ENCODE data around the gene NTMT1.
"Not testable (repeated sequence)": the region's sequence is repeated elsewhere in the genome, so short reads cannot be mapped to it uniquely, and the experiment has no call there.

NTMT1 gene

DNA sequence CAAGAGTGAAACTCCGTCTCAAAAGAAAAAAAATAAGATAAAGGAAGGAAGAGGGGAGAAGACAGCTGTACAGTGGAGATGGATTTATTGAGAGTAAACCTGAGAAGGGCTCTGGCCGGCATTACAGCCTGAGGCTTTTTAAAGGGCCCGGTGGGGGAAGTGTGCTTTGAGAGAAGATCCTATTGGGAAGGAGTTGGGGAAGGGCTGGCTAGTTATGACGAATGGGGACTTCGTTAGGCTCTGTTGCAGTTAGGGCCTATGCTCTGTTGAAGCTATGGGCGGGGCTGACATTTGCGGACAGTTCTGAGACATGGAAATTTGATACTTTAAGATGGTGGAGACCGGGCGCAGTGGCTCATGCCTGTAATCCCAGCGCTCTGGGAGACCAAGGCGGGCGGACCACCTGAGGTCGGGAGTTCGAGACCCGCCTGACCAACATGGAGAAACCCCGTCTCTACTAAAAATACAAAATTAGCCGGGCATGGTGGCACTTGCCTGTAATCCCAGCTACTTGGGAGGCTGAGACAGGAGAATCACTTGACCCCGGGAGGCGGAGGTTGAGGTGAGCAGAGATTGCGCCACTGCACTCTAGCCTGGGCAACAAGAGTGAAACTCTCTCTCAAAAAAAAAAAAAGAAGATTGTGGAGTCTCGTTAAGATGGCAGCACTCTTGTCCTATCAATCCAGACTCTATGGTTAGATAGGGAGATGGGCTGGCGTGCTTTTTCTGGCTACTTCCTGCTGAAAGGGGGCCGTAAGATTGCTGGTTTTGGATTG, 38.3 kb upstream of the NTMT1 start:
- H3K9me3 ChIP-seq (ENCODE audit: severe bottlenecking), result no peaks in the 10 kb centered on the region
- no peak overlapping the region for H3K4me3 ChIP-seq (ENCODE audit: low read depth, low read length)
- H3K27me3 ChIP-seq (ENCODE audit: insufficient read depth, low read depth, severe bottlenecking), result no peaks in the 10 kb centered on the region
- DNase-seq, result no peak
- TF ChIP-seq, protein P1, sequence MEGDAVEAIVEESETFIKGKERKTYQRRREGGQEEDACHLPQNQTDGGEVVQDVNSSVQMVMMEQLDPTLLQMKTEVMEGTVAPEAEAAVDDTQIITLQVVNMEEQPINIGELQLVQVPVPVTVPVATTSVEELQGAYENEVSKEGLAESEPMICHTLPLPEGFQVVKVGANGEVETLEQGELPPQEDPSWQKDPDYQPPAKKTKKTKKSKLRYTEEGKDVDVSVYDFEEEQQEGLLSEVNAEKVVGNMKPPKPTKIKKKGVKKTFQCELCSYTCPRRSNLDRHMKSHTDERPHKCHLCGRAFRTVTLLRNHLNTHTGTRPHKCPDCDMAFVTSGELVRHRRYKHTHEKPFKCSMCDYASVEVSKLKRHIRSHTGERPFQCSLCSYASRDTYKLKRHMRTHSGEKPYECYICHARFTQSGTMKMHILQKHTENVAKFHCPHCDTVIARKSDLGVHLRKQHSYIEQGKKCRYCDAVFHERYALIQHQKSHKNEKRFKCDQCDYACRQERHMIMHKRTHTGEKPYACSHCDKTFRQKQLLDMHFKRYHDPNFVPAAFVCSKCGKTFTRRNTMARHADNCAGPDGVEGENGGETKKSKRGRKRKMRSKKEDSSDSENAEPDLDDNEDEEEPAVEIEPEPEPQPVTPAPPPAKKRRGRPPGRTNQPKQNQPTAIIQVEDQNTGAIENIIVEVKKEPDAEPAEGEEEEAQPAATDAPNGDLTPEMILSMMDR (IDR thresholded peaks at IDR 0.05; ENCODE audit: low read depth, low read length), result no peak
- no peaks in the 10 kb centered on the region for H3K36me3 ChIP-seq
- H3K27ac ChIP-seq, result no peak overlapping the region

DNA sequence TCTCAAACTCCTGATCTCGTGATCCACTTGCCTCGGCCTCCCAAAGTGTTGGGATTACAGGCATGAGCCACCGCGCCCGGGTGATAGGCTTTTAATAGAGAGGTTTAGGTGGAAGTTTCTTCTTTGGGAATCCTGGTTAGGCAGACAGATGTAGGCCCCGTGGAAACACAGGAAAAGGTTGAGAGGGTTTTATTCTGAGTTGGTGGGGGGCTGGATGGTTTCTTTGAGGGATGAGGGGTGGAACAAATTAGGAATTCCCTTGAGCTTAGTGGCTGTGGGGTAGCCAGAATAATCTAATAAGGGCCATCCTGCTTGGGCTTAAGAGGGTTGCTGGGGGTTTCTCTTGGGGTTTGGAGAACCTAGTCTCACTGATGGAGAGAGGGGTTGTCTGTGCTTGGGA, 35.5 kb upstream of the NTMT1 start:
- DNase-seq, result no peak
- no peaks in the 10 kb centered on the region for H3K36me3 ChIP-seq
- H3K4me3 ChIP-seq (ENCODE audit: low read depth, low read length), result no peak overlapping the region
- no peaks in the 10 kb centered on the region for H3K27me3 ChIP-seq (ENCODE audit: insufficient read depth, low read depth, severe bottlenecking)
- H3K27ac ChIP-seq, result no peak overlapping the region
- TF ChIP-seq, protein P1 (IDR thresholded peaks at IDR 0.05; ENCODE audit: low read depth, low read length), result no peak
- no peaks in the 10 kb centered on the region for H3K9me3 ChIP-seq (ENCODE audit: severe bottlenecking)

DNA sequence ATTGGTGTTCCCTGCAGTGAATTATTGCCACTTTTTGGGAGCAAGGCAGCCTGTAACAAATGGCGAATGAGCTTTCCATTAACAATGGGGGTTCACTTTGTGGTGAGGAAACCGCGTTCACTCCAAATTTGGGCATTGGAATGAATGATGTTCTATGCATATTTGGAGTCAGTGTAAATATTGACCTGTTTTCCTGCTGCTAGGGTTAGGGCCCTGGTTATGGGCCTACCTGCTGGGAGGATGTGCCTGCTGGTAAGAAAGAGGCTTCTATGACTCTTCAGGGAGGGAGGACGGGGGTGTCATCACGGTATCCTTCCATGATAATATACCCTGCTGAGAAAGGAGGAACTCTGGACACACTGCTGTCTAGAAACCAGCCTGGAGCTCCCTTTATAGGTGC, 34.0 kb upstream of the NTMT1 start:
- Histone ChIP-seq H3K36me3 (no peaks in the 10 kb centered on the region), H3K4me3 (ENCODE audit: low read depth, low read length) (no peak overlapping the region), H3K27ac (no peak overlapping the region), H3K9me3 (ENCODE audit: severe bottlenecking) (no peaks in the 10 kb centered on the region), H3K27me3 (ENCODE audit: insufficient read depth, low read depth, severe bottlenecking) (no peaks in the 10 kb centered on the region)
- TF ChIP-seq, protein P1 (IDR thresholded peaks at IDR 0.05; ENCODE audit: low read depth, low read length), result no peak
- DNase-seq, result no peak

DNA sequence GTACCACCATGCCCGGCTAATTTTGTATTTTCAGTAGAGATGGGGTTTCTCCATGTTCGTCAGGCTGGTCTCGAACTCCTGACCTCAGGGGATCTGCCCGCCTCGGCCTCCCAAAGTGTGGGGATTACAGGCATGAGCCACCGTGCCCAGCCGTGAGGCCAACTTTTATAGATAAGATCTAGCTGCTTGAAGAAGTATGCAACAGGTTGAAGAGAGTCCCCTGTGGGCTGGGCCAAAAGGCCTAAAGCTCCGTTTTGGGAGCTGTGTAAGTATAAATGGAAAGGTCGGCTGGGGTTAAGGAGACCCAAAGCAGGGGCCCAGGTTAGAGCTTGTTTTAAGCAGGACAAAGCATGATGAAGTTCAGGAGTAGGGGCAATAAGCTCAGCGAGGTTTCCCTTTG, 33.2 kb upstream of the NTMT1 start:
- H3K27me3 ChIP-seq (ENCODE audit: insufficient read depth, low read depth, severe bottlenecking); H3K27ac ChIP-seq; DNase-seq; H3K36me3 ChIP-seq; H3K4me3 ChIP-seq (ENCODE audit: low read depth, low read length); H3K9me3 ChIP-seq (ENCODE audit: severe bottlenecking): not testable (repeated sequence)

DNA sequence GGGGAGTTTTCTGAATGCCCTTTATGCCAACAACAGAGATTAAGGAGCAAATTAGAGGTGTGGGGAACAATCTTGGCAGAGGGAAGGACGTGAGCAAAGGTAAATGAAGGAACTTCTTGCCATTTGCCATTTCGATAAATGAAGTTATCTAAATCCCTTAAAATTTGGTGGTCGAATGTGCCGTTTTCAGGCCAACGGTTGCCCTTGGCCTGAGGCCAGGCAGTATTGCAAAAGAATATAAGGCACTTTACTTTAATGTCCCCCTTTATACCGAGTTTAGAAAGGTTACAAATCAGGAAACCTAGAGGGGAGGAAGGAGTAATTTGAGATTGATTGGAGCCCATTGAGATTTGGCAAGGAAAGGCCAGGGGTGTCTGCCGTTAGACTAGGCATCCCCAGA, 31.3 kb upstream of the NTMT1 start:
- Histone ChIP-seq H3K9me3 (ENCODE audit: severe bottlenecking) (no peaks in the 10 kb centered on the region), H3K27me3 (ENCODE audit: insufficient read depth, low read depth, severe bottlenecking) (no peaks in the 10 kb centered on the region), H3K4me3 (ENCODE audit: low read depth, low read length) (no peak overlapping the region), H3K36me3 (no peaks in the 10 kb centered on the region), H3K27ac (no peak overlapping the region)
- TF ChIP-seq, protein P1 (IDR thresholded peaks at IDR 0.05; ENCODE audit: low read depth, low read length), result no peak
- no peak for DNase-seq

DNA sequence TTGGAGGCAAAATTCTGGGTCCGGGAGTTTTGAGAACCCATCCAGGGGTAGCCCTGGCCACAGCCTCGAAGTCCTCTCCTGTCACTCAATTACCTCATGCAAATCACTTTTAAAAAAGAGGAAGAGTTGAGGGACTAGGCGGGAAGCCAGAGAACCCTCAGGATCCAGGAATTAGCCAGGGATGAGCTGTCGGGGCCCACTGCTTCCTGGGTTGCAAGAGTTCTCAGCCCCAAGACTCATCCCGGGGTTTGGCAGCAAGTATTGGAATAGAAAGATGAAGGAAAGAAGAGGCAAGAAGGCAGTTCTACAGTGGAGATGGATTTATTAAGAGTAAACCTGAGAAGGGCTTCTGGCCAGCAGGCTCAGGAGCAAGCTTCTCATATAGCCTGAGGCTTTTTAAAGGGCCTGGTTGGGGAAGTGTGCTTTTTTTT, 30.6 kb upstream of the NTMT1 start:
- no peak overlapping the region for H3K27ac ChIP-seq
- DNase-seq, result no peak
- H3K9me3 ChIP-seq (ENCODE audit: severe bottlenecking), result no peaks in the 10 kb centered on the region
- H3K27me3 ChIP-seq (ENCODE audit: insufficient read depth, low read depth, severe bottlenecking), result no peaks in the 10 kb centered on the region
- H3K36me3 ChIP-seq, result no peaks in the 10 kb centered on the region
- TF ChIP-seq, protein P1 (IDR thresholded peaks at IDR 0.05; ENCODE audit: low read depth, low read length), result no peak
- H3K4me3 ChIP-seq (ENCODE audit: low read depth, low read length), result no peak overlapping the region

Measured in WERI-Rb-1 (cell line).